Naive thymus-derived CD4-positive, alpha-beta T cell (primary cell): Measurements from ENCODE around the gene CHTF8. TPM values are rescaled to one million over a fixed set of nuclear protein-coding genes. Genes with fewer than 3 reads are reported as not detected.

ENCODE experiments used
- ATAC-seq: fragments of 150-1000 bp; cut with Tn5 transposase; 2 replicates; pipeline ENCODE4 v1.10.0; 2021; ENCODE audit warnings: mild to moderate bottlenecking, moderate library complexity
- CTCF ChIA-PET: fragments of 350-600 bp; sonication (Branson Sonifier 250); formaldehyde crosslinking; loops from one replicate; lab custom pipeline; 2021; ENCODE audit warnings: antibody characterized with exemption; lab: Charles Lee
- POLR2A ChIA-PET: fragments of 350-600 bp; sonication (Branson Sonifier 250); formaldehyde crosslinking; loops from one replicate; lab custom pipeline; 2021; ENCODE audit warnings: antibody characterized with exemption, inconsistent platforms; lab: Charles Lee
- DNase-seq, 9 donors: peaks; one replicate each; pipeline versions ENCODE4 v3.0.0 to v3.0.0-alpha.2; 2020 to 2022; ENCODE audit warnings: mixed read lengths in 1 of 9
- H3K27ac ChIP-seq: one replicate; pipeline ENCODE4 v1.7.0; 2013; ENCODE audit warnings: mild to moderate bottlenecking, low read depth, low read length, moderate library complexity
- H3K27me3 ChIP-seq, 2 donors: one replicate each; pipeline ENCODE4 v1.7.0; 2013; ENCODE audit warnings: low read length in 2 of 2, mild to moderate bottlenecking in 2 of 2, moderate library complexity in 2 of 2; ENCODE audit not compliant: control insufficient read depth in 2 of 2, insufficient read depth in 2 of 2
- H3K36me3 ChIP-seq, 3 experiments: 1 replicate in 2 of 3; 2 replicates in 1 of 3; pipeline ENCODE4 v1.7.0; 2013; ENCODE audit warnings: low read length in 3 of 3, mild to moderate bottlenecking in 3 of 3, moderate library complexity in 1 of 3; ENCODE audit not compliant: insufficient read depth in 3 of 3, control insufficient read depth in 2 of 3
- H3K4me1 ChIP-seq, 2 donors: one replicate each; pipeline ENCODE4 v1.7.0; 2013; ENCODE audit warnings: low read length in 2 of 2, mild to moderate bottlenecking in 2 of 2, moderate library complexity in 1 of 2; ENCODE audit not compliant: control insufficient read depth in 2 of 2, insufficient read depth in 2 of 2
- H3K4me3 ChIP-seq: 2 replicates; pipeline ENCODE4 v1.7.0; 2013; ENCODE audit warnings: mild to moderate bottlenecking, low read length
- H3K9me3 ChIP-seq, 3 experiments: 1 replicate in 2 of 3; 2 replicates in 1 of 3; pipeline ENCODE4 v1.7.0; 2013; ENCODE audit warnings: low read length in 3 of 3; ENCODE audit not compliant: control insufficient read depth in 2 of 3
- H3K27ac Mint-ChIP-seq, 9 donors: one replicate each; pipeline ENCODE4 v1.8.0; 2020 to 2022; ENCODE audit warnings: mixed read lengths in 9 of 9, mild to moderate bottlenecking in 8 of 9, moderate library complexity in 5 of 9, inconsistent platforms in 2 of 9
- H3K27me3 Mint-ChIP-seq, 5 donors: one replicate each; pipeline ENCODE4 v1.8.0; 2021 to 2022; ENCODE audit warnings: mixed read lengths in 5 of 5, mild to moderate bottlenecking in 1 of 5
- H3K36me3 Mint-ChIP-seq, 5 donors: one replicate each; pipeline ENCODE4 v1.8.0; 2020 to 2022; ENCODE audit warnings: mixed read lengths in 5 of 5, mild to moderate bottlenecking in 3 of 5, inconsistent platforms in 1 of 5
- H3K4me1 Mint-ChIP-seq, 7 donors: one replicate each; pipeline ENCODE4 v1.8.0; 2020 to 2022; ENCODE audit warnings: mixed read lengths in 7 of 7, mild to moderate bottlenecking in 3 of 7, inconsistent platforms in 1 of 7
- H3K4me3 Mint-ChIP-seq, 10 donors: one replicate each; pipeline ENCODE4 v1.8.0; 2020 to 2022; ENCODE audit warnings: mild to moderate bottlenecking in 10 of 10, mixed read lengths in 10 of 10, moderate library complexity in 6 of 10, inconsistent platforms in 2 of 10
- H3K9me3 Mint-ChIP-seq, 11 donors: one replicate each; pipeline ENCODE4 v1.8.0; 2020 to 2022; ENCODE audit warnings: mixed read lengths in 11 of 11, mild to moderate bottlenecking in 4 of 11, inconsistent platforms in 1 of 11, moderate library complexity in 1 of 11
- intact Hi-C, 2 donors: fragments of 100-400 bp; cut with micrococcal nuclease; formaldehyde crosslinking; loops; one replicate each; pipeline ENCODE4 v1.15.1; 2023
- polyA plus RNA-seq, 2 donors: library from polyadenylated mRNA; unstranded; fragments of 300-500 nt; fragmentation: Illumina TruSeq; gene quantifications; one replicate each; pipeline ENCODE4 v1.2.3, GENCODE V29; 2021
- total RNA-seq, 6 experiments: library from RNA in 5 of 6; stranded (reverse) in 5 of 6; gene quantifications; 1 replicate in 5 of 6; 2 replicates in 1 of 6; pipeline ENCODE4 v1.2.3 and lab custom pipeline; 2021 to 2026

Gene CHTF8
- total RNA-seq (100 to 1,000 TPM in 3 of 5 experiments, 10 to 100 TPM in 2; 53.3 to 142 (median 133) TPM), polyA plus RNA-seq (100 to 1,000 TPM; 178 to 210 TPM), total RNA-seq (lab: John Stamatoyannopoulos, UW) (1.1 reads per million)

GRCh38 chr16:69132424-69133252, at the start of gene CHTF8, which contains the start of gene UTP4:
Gene CHTF8 (minus strand): TSS chr16:69132588. CDS start chr16:69121458, 11,130 bp downstream.
Gene UTP4 (plus strand): TSS chr16:69132649. CDS start chr16:69133460, 811 bp downstream.
- intact Hi-C loops = loop anchor here (1.0 to 5.0 kb wide), 15 partner anchors 8 to 1905 kb away; partner anchors contain the start of genes SNTB2 (in 2 of the 2), VPS4A (in 2 of the 2), COG8 (in 1 of the 2) and FHOD1 (in 1 of the 2)
- no peaks in the 10 kb centered on the region for H3K9me3 ChIP-seq
- Mint-ChIP-seq H3K27ac (peak within 1 kb of the TSS; percentile 85 to 97 (median 95)), H3K9me3 (no peaks in the 10 kb centered on the region), H3K36me3 (peaks cover 0 to 11% (median 5%) of the 10 kb centered on the region in 5 donors), H3K4me3 (peak within 1 kb of the TSS; percentile 91 to 97 (median 94)), H3K27me3 (no peaks in the 10 kb centered on the region), H3K4me1 (peaks cover 16 to 71% (median 61%) of the 10 kb centered on the region in 7 donors)
- H3K36me3 ChIP-seq = peaks cover 0 to 23% (median 8%) of the 10 kb centered on the region in 3 experiments
- H3K4me3 ChIP-seq = peak within 1 kb of the TSS; percentile 80
- ATAC-seq = peak; percentile 95
- H3K27ac ChIP-seq = peak within 1 kb of the TSS; percentile 88
- ChIA-PET POLR2A (interaction anchor here (0.6 to 1.4 kb wide), 11 partner anchors 9 to 715 kb away, joined by 3 to 5 read pairs (median 3); partner anchors contain the start of gene SNTB2), CTCF (interaction anchor here (0.6 to 1.8 kb wide), 4 partner anchors 11 to 1656 kb away, joined by 3 to 4 read pairs (median 3); no protein-coding TSS in a partner anchor)
- peak; percentile 81 to 91 (median 87) for DNase-seq
- H3K4me1 ChIP-seq = peaks cover 12 to 23% of the 10 kb centered on the region in 2 donors
- no peaks in the 10 kb centered on the region for H3K27me3 ChIP-seq

- Histone ChIP-seq H3K27me3 (no peaks in the 10 kb centered on the region), H3K27ac (no peak overlapping the region), H3K9me3 (no peaks in the 10 kb centered on the region), H3K4me1 (no peaks in the 10 kb centered on the region), H3K36me3 (no peaks in the 10 kb centered on the region), H3K4me3 (no peak overlapping the region)
- Mint-ChIP-seq H3K4me3 (no peak overlapping the region), H3K4me1 (peaks cover 0 to 8% (median 4%) of the 10 kb centered on the region in 7 donors), H3K36me3 (peaks cover 0 to 4% (median 0%) of the 10 kb centered on the region in 5 donors), H3K9me3 (peaks cover 0 to 2% (median 0%) of the 10 kb centered on the region in 11 donors), H3K27me3 (no peaks in the 10 kb centered on the region), H3K27ac (peak overlapping the region in 1 of 9 donors; percentile 9)
- ChIA-PET POLR2A (interaction anchor here (0.6 kb wide), 1 partner anchor 47 kb away, joined by 3 read pairs; no protein-coding TSS in a partner anchor), CTCF (interaction anchor here (0.9 to 1.0 kb wide), 2 partner anchors 105 to 106 kb away, joined by 3 read pairs; no protein-coding TSS in a partner anchor)
- DNase-seq (no peak), ATAC-seq (no peak)
- intact Hi-C loops = no loop called here
Measured at GRCh38 chr16:69180011-69180338, 47.6 kb upstream of the CHTF8 start.

- Mint-ChIP-seq H3K4me3 (no peak overlapping the region), H3K27me3 (no peaks in the 10 kb centered on the region), H3K4me1 (peaks cover 0 to 8% (median 0%) of the 10 kb centered on the region in 7 donors), H3K36me3 (peaks cover 0 to 3% (median 0%) of the 10 kb centered on the region in 5 donors), H3K9me3 (peaks cover 0 to 2% (median 0%) of the 10 kb centered on the region in 11 donors), H3K27ac (peak overlapping the region in 1 of 9 donors; percentile 9)
- ChIA-PET POLR2A (interaction anchor here (0.6 kb wide), 2 partner anchors 28 to 47 kb away, joined by 3 to 5 read pairs; no protein-coding TSS in a partner anchor), CTCF (interaction anchor here (0.9 to 1.0 kb wide), 2 partner anchors 106 to 107 kb away, joined by 3 read pairs; no protein-coding TSS in a partner anchor)
- no peaks in the 10 kb centered on the region for H3K9me3 ChIP-seq
- no peak overlapping the region for H3K27ac ChIP-seq
- ATAC-seq (no peak), DNase-seq (no peak)
- no peaks in the 10 kb centered on the region for H3K36me3 ChIP-seq
- H3K27me3 ChIP-seq = no peaks in the 10 kb centered on the region
- no peak overlapping the region for H3K4me3 ChIP-seq
- no peaks in the 10 kb centered on the region for H3K4me1 ChIP-seq
- intact Hi-C loops = no loop called here
Measured at GRCh38 chr16:69179328-69180010, 47.1 kb upstream of the CHTF8 start.

GRCh38 chr16:69176033-69176800, 43.8 kb upstream of the CHTF8 start:
- ATAC-seq = no peak
- POLR2A ChIA-PET = interaction anchor here (0.6 to 0.7 kb wide), 2 partner anchors 49 to 1314 kb away, joined by 3 read pairs; no protein-coding TSS in a partner anchor
- CTCF ChIA-PET = interaction anchor here (0.6 kb wide), 2 partner anchors 52 to 1043 kb away, joined by 3 read pairs; no protein-coding TSS in a partner anchor

GRCh38 chr16:69171325-69172084, 39.1 kb upstream of the CHTF8 start:
- Mint-ChIP-seq H3K4me1 (peaks cover 8 to 24% (median 14%) of the 10 kb centered on the region in 7 donors), H3K27ac (peak overlapping the region in 1 of 9 donors; percentile 12), H3K27me3 (no peaks in the 10 kb centered on the region), H3K36me3 (peaks cover 0 to 37% (median 18%) of the 10 kb centered on the region in 5 donors), H3K9me3 (no peaks in the 10 kb centered on the region), H3K4me3 (no peak overlapping the region)
- ATAC-seq (no peak), DNase-seq (no peak)
- Histone ChIP-seq H3K36me3 (peaks cover 0 to 22% (median 0%) of the 10 kb centered on the region in 3 experiments), H3K27ac (no peak overlapping the region), H3K4me3 (no peak overlapping the region), H3K9me3 (no peaks in the 10 kb centered on the region), H3K27me3 (no peaks in the 10 kb centered on the region), H3K4me1 (peaks cover 1 to 7% of the 10 kb centered on the region in 2 donors)
- ChIA-PET CTCF (no interaction called here), POLR2A (interaction anchor here (0.6 kb wide), 1 partner anchor 17 kb away, joined by 3 read pairs; no protein-coding TSS in a partner anchor)
- intact Hi-C loops = no loop called here

More at GRCh38 chr16:69176033-69176800, 43.8 kb upstream of the CHTF8 start:
- intact Hi-C loops = no loop called here
- no peak for DNase-seq
- Mint-ChIP-seq H3K4me3 (no peak overlapping the region), H3K9me3 (peaks cover 0 to 2% (median 0%) of the 10 kb centered on the region in 11 donors), H3K27ac (no peak overlapping the region), H3K27me3 (no peaks in the 10 kb centered on the region), H3K4me1 (peaks cover 0 to 15% (median 5%) of the 10 kb centered on the region in 7 donors), H3K36me3 (peaks cover 0 to 12% (median 4%) of the 10 kb centered on the region in 5 donors)
- H3K4me1 ChIP-seq = no peaks in the 10 kb centered on the region
- no peak overlapping the region for H3K27ac ChIP-seq
- no peaks in the 10 kb centered on the region for H3K27me3 ChIP-seq
- no peak overlapping the region for H3K4me3 ChIP-seq
- H3K36me3 ChIP-seq = no peaks in the 10 kb centered on the region
- H3K9me3 ChIP-seq = no peaks in the 10 kb centered on the region
